HG03103 (cell line): ENCODE results near the gene PDCD1.
"Not testable (repeated sequence)": the region's sequence is repeated elsewhere in the genome, so short reads cannot be mapped to it uniquely, and the experiment has no call there.

ENCODE experiments used
- ATAC-seq: cut with Tn5 transposase; IDR thresholded peaks from one replicate; pipeline ENCODE4 v1.9.1; 2021; ENCODE audit warnings: low read depth; ENCODE audit not compliant: unreplicated experiment

The PDCD1 gene

GRCh38 chr2:241802421-241803318 is 56.0 kb downstream of the PDCD1 start:
- ATAC-seq: no peak

- no peak for ATAC-seq
Observed at GRCh38 chr2:241801611-241802420, 56.9 kb downstream of the PDCD1 start.

- ATAC-seq: not testable (repeated sequence)
Observed at GRCh38 chr2:241800198-241800903, 58.3 kb downstream of the PDCD1 start.
